ENCODE measurements around the gene A1CF. TPM values are rescaled to one million over a fixed set of nuclear protein-coding genes. Genes with fewer than 3 reads are reported as not detected.
"Not testable (repeated sequence)": the region's sequence is repeated elsewhere in the genome, so short reads cannot be mapped to it uniquely, and the experiment has no call there.

A1CF gene
- total RNA-seq, 3 donors from 2014 or later (not counting 1 experiment from before 2014, with no cell fraction given) = not detected

DNA sequence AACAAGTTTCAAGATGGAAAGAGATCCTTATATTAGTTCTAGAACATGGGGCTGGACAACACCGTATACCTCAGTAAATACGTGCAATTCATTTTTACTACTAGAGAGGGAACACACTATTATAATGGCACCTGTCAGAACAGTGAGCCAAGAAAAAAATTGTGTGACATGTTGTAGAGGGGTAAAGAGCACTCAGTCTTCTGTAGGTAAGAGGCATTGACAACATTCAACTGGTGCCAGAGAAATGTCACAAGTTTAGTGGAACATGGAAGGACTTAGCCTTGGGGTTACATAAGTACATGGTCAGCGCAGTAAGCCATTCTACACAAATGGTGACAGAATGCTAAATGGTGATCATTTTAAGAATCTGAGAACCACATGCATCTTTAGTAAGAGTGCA lies 113.4 kb downstream of the A1CF start:
- H3K36me3 ChIP-seq (ENCODE audit: control insufficient read depth, insufficient read depth, low read length); H3K27ac ChIP-seq (ENCODE audit: low read length); H3K27me3 ChIP-seq (ENCODE audit: control insufficient read depth, insufficient read depth, low read length); H3K27ac Mint-ChIP-seq; H3K4me1 ChIP-seq (ENCODE audit: control insufficient read depth, insufficient read depth, low read length); ATAC-seq; H3K4me3 Mint-ChIP-seq; intact Hi-C loops (cut with micrococcal nuclease); H3K4me3 ChIP-seq (ENCODE audit: low read length); H3K27me3 Mint-ChIP-seq (ENCODE audit: low read depth in 2 of 2); H3K4me1 Mint-ChIP-seq; H3K9me3 Mint-ChIP-seq; H3K9me3 ChIP-seq (ENCODE audit: control insufficient read depth, insufficient read depth, low read length); DNase-seq; H3K36me3 Mint-ChIP-seq: not testable (repeated sequence)
- WGBS (ENCODE audit: insufficient coverage) = no CpG with 5 or more reads among the region's 3 CpGs

DNA sequence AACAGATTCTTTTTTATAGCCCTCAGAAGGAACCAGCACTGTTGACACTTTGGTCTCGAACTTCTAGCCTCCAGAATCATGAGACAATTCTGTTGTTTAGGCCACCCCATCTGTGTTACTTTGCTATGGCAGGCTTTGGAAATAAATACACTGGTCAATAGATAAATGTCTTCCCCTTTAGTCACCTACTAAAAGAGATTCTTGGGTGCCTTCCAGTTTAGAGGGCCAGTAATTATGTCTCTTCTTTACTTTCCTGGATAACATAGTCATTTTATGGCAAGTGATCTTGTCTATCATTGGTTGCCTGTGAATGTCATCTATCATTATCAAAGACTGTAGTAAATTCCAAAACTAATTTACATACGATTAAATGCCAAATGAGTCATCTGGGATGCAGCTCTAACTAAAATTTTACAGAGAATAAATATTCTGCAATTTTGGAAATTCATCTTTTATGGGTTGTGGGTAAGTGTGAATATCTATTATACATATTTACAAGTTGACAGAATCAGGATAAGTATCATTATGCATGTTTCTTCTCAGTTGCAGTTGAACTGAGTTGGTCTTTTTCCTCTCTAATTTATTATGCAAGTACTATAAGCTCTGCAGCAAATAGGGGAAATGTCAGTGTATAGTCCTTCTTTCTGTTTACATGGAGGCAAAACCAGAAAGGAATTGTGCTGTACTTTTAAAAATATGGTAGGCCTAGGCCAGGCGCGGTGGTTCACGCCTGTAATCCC lies 118.5 kb downstream of the A1CF start:
- H3K27me3 ChIP-seq (ENCODE audit: control insufficient read depth, insufficient read depth, low read length); intact Hi-C loops (cut with micrococcal nuclease); H3K9me3 ChIP-seq (ENCODE audit: control insufficient read depth, insufficient read depth, low read length); H3K36me3 ChIP-seq (ENCODE audit: control insufficient read depth, insufficient read depth, low read length); H3K36me3 Mint-ChIP-seq; H3K27ac Mint-ChIP-seq; H3K4me3 Mint-ChIP-seq; H3K9me3 Mint-ChIP-seq; H3K4me1 Mint-ChIP-seq; DNase-seq; H3K27ac ChIP-seq (ENCODE audit: low read length); H3K4me3 ChIP-seq (ENCODE audit: low read length); H3K27me3 Mint-ChIP-seq (ENCODE audit: low read depth in 2 of 2); H3K4me1 ChIP-seq (ENCODE audit: control insufficient read depth, insufficient read depth, low read length); ATAC-seq: not testable (repeated sequence)
- 94% methylated on average over 3 of the region's 5 CpGs for WGBS (ENCODE audit: insufficient coverage)

Other genes with a start within 250 kb of the A1CF start
- 1 to 10 TPM; 1.4 to 1.9 (median 1.6) TPM for gene ASAH2B, start 145.7 kb downstream of the A1CF start, total RNA-seq
- under 1 TPM; 0.23 to 0.41 (median 0.35) TPM for gene PRKG1, start 188.9 kb upstream of the A1CF start, total RNA-seq

Measured in natural killer cell (primary cell).